NCI-H345 treated with DMSO at 0.1 percent for 48 hours (cell line): ENCODE measurements around the gene ETDC.
"Not testable (repeated sequence)": the region's sequence is repeated elsewhere in the genome, so short reads cannot be mapped to it uniquely, and the experiment has no call there.

Source experiments
- DNase-seq: peaks from one replicate; lab custom pipeline; 2025; ENCODE audit not compliant: unreplicated experiment; lab: John Stamatoyannopoulos, UW

Gene ETDC

GRCh38 chrX:135309430-135309923, at the start of gene ETDC:
Gene ETDC (plus strand): TSS chrX:135309480. CDS start chrX:135309480, 0 bp downstream.
- DNase-seq: no peak

DNA sequence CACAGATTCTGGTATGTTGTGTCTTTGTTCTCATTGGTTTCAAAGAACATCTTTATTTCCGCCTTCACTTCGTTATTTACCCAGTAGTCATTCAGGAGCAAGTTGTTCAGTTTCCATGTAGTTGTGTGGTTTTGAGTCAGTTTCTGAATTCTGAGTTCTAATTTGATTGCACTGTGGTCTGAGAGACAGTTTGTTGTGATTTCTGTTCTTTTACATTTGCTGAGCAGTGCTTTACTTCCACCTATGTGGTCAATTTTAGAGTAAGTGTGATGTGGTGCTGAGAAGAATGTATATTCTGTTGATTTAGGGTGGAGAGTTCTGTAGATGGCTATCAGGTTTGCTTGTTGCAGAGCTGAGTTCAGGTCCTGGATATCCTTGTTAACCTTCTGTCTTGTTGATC, 48.3 kb upstream of the ETDC start:
- not testable (repeated sequence) for DNase-seq

- not testable (repeated sequence) for DNase-seq
Measured at GRCh38 chrX:135263376-135263775, 45.9 kb upstream of the ETDC start.

DNA sequence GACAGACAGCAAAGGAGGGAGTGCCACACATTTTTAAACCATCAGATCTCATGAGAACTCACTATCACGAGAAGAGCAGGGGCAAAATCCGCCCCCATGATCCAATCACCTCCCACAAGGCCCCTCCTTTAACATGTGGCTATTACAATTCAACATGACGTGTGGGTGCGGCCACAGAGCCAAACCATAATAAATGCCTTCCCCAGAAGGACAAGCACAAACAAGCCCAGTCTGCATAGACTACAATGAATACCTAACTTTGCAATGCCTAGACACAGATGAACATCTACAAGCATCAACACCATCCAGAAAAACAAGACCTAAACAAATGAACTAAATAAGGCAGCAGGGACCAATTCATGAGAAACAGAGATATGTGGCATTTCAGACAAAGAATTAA, 45.1 kb upstream of the ETDC start:
- no peak for DNase-seq

DNA sequence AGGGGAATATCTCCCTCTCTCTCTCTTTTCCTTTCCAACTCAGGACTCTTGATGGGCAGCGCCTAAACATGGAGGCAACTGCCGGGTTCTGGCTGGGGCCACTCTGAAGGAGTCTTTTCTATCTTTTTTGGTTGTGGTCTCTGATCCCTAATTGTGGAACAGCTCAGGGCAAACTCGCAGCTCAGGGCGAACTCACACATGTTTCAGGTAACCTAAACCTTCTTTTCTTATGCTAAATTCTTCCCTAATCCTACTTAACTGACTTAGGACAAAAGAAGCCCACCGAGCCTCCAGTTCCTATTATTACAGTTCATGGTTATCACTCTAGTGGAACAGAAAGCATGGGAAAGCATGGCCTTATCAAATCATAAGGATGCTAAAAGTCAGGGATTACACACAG, 36.1 kb upstream of the ETDC start:
- no peak for DNase-seq

DNA sequence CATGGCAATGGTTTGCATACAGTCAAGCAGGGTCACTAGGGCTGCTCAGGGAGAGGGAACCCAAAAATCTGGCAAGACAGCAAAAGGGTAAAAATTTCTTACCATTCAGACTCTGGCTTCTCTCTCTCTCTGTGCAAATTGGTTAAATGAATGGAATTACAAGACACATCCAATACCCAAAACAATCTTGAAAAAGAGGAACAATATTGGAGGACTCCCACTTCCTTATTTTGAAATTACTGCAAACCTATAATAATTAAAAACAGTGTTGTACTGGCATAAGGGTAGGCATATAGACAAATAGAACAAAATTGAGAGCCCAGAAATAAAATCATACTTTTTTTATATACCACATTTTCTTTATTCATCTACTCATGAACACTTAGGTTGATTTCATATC, 33.3 kb upstream of the ETDC start:
- no peak for DNase-seq

GRCh38 chrX:135287266-135287823, 21.9 kb upstream of the ETDC start:
- no peak for DNase-seq

DNA sequence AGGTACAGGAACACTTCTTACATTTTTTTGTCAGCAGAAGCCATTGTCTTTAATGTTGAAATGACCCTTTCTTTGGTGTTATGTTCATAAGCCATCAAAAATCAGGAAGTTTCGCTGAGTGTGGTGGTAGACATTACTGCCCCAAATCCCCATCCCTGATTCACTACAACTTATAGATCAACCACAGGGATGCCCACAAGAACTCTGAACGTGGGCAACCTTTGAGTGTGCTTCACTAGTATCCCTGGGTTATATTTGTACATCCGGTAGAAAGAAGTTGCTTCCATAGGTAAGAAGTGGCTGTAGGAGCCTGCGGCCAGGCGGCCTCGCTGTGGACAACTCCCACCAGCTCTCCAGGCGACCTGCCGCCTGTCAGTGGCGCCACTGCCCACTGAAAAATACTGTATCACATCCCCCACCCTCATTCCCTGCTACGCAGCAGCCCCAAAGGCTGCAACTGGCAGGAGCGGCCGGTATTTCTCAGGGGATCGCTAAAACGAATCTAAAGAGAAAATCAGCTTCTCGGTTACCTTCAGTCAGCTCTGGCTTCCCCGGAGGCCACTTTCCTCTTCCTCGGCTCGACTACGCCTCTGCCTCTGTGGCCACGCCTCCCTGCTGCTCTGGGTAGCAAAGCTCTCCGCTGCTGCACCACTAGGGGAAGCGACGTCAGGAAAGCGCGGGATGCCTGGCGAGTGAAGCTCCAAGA, 13.9 kb upstream of the ETDC start:
- no peak for DNase-seq

DNA sequence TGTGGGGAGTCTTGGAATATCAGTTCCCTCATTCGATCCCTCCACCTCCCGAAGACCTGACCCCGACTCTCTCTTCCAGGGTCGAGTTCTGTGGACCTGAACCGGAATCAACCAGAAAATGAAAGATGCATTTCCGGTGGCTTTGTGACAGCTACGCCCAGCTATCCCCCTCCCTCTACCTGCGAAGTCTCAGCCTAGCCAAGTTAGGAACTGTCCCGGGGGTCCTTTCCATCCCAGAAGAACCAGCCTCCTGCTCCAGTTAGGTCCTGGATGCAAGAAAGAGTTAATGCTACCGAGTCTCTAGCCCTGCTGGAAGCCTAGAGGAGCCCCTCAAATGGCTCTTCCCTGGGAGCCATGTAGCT, 13.4 kb upstream of the ETDC start:
- no peak for DNase-seq

DNA sequence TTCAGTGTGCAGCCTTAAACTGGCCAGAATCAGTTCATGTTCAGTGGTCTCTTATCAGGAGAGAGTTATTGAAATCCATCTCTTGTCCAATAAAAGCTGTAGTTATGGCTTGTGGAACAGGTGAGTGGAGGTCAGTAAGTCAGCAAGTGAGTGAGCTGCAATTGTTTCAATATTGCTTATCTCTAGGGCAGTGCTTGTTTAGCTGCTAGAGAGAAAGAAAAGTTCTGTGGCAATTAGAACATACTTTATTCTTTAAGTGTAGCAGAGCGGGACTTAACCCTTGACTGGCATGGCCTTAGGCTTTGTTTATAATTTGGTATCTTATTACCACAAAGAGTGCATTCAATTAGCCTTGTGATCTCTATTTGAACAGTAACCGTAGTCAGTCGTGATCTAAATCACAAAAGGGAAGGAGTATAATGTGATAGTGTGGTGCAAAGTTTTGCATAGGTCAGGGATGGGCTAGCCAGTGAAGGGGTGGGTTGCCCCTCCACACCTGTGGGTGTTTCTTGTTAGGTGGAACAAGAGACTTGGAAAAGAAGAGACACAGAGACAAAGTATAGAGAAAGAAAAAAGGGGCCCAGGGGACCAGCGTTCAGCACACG, 6.9 kb upstream of the ETDC start:
- no peak for DNase-seq

GRCh38 chrX:135304741-135305140, 4.5 kb upstream of the ETDC start:
- no peak for DNase-seq

GRCh38 chrX:135307171-135307570, 2.1 kb upstream of the ETDC start:
- DNase-seq: no peak

DNA sequence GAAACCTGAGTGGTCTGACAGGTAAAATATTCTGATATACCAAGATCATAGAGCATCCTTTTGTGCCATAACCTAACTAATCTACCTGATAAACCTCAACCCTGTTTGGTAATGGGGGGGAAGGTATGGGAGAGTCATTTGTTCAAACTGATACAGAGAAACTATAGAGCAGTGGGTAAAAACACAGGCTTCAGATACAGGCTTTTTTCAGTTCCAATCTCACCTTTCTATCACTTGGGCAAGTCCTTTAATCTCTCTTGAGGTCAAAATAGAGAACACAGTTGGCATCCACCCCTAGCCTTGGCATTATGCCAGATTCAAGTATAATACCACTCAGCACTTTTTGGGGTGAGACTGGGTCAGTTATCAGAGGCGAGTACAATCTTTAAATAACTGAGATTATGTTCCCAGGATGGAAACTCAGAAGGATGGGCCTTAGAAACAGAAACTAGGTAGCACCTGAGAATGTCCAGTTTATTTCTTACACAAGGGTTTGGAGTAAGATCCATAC, 880 bp upstream of the ETDC start:
- DNase-seq: no peak

- DNase-seq: no peak
Measured at GRCh38 chrX:135315864-135316263, 6.6 kb downstream of the ETDC start.

- DNase-seq: no peak
Measured at GRCh38 chrX:135324463-135324862, 15.2 kb downstream of the ETDC start.

DNA sequence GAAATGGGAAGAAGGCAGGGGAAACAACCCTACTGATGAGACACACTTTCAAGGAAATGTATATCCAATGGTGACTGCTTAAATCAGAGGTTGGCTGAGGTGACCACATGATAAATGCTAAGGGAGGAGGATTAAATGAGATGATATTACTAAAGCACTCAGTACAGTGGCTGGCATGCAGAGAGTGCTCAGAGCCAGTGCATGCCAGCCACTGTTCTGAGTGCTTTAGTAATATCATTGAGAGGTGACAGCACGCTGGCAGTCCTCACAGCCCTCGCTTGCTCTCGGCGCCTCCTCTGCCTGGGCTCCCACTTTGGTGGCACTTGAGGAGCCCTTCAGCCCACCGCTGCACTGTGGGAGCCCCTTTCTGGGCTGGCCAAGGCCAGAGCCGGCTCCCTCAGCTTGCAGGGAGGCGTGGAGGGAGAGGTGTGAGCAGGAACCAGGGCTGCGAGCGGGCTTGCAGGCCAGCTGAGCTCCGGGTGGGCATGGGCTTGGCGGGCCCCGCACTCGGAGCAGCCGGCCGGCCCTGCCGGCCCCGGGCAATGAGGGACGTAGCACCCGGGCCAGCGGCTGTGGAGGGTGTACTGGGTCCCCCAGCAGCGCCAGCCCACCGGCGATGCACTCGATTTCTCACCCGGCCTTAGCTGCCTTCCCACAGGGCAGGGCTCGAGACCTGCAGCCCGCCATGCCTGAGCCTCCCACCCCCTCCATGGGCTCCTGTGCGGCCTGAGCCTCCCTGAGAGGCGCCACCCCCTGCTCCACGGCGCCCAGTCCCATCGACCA, 15.9 kb downstream of the ETDC start:
- DNase-seq: not testable (repeated sequence)

DNA sequence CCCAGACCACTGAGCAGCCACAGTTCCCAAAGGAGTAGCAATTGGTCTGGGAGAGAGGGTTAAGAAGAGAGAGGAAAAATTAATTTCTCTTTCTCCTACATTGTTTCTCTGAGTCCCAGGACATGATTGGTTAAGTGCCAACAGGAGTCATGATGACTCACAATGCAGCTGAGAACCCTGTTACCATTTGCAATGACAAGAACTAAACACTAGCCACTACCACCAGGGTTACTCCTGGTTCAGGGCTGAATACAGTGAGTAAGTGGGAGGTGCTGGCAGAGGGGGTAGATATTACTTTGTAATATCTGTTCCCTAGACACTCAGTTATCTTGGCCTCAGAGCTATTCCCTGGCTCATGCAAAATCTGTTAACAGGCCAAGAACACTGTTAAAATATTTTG, 18.0 kb downstream of the ETDC start:
- DNase-seq: no peak

- no peak for DNase-seq
Measured at GRCh38 chrX:135328421-135329005, 19.2 kb downstream of the ETDC start.

DNA sequence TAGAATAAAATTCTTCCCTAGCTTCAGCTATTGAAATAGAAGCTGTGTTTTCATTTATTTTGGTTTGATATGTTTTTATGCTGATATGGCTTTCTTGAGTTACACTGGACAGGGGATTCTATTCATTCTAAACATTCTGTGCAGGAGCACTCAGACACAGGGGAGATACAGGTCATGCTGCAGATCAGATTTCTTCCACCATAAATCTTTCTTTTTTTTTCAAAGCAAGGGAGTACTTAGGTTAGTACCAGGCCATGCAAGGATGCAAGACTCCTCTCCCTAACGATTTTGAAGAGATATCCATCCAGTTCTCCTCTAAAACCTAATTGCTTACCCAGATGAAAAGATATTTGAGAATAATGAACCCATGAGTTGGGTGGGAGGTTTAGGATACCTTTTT, 21.4 kb downstream of the ETDC start:
- DNase-seq: no peak

DNA sequence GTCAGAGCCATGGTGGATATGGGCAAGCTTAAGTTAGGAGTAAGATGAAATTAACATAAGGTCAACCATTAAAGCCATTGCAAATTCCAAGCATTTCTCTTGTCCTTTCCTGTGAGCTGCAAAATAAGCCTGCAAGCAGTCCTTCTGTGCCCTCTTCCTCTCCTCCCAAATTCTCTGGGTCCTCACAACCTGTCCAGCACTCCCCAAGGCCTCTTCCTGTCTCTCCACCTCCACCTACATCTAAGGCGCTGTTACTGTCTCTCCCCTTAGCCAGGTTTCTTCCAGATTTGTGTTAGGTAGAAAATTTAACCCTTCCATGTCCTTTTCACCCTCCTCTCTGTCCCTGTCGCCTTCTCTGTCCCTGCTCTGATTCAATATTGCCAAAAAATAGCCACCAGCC, 22.2 kb downstream of the ETDC start:
- no peak for DNase-seq

GRCh38 chrX:135340831-135341230, 31.6 kb downstream of the ETDC start:
- no peak for DNase-seq
